Activated CD8-positive, alpha-beta T cell treated with anti-CD3 and anti-CD28 coated beads for 36 hours (primary cell): ENCODE results near the gene GABPA. TPM values are rescaled to one million over a fixed set of nuclear protein-coding genes. Genes with fewer than 3 reads are reported as not detected.
"Not testable (repeated sequence)": the region's sequence is repeated elsewhere in the genome, so short reads cannot be mapped to it uniquely, and the experiment has no call there.

Experiments
- ATAC-seq: fragments of 200-7000 bp; cut with Tn5 transposase; one replicate; pipeline ENCODE4 v1.10.0; 2021; ENCODE audit warnings: mild to moderate bottlenecking, moderate library complexity
- CTCF ChIA-PET: fragments of 350-600 bp; sonication (Branson Sonifier 250); formaldehyde crosslinking; loops from one replicate; lab custom pipeline; 2021; ENCODE audit warnings: antibody characterized with exemption; lab: Charles Lee
- POLR2A ChIA-PET: fragments of 350-600 bp; sonication (Branson Sonifier 250); formaldehyde crosslinking; loops from one replicate; lab custom pipeline; 2021; ENCODE audit warnings: antibody characterized with exemption; lab: Charles Lee
- DNase-seq: peaks from one replicate; pipeline ENCODE4 v3.0.0-alpha.2; 2020
- H3K27ac Mint-ChIP-seq: one replicate; pipeline ENCODE4 v1.8.0; 2021; ENCODE audit warnings: mild to moderate bottlenecking, mixed read lengths
- H3K27me3 Mint-ChIP-seq: one replicate; pipeline ENCODE4 v1.8.0; 2021; ENCODE audit warnings: mixed read lengths
- H3K36me3 Mint-ChIP-seq: one replicate; pipeline ENCODE4 v1.8.0; 2021; ENCODE audit warnings: low read depth, mixed read lengths
- H3K4me1 Mint-ChIP-seq: one replicate; pipeline ENCODE4 v1.8.0; 2021; ENCODE audit warnings: low read depth, mixed read lengths
- H3K4me3 Mint-ChIP-seq: one replicate; pipeline ENCODE4 v1.8.0; 2021; ENCODE audit warnings: mild to moderate bottlenecking, moderate library complexity, mixed read lengths
- H3K9me3 Mint-ChIP-seq: one replicate; pipeline ENCODE4 v1.8.0; 2021; ENCODE audit warnings: mixed read lengths
- intact Hi-C: fragments of 100-400 bp; cut with micrococcal nuclease; formaldehyde crosslinking; loops from one replicate; pipeline ENCODE4 v1.10.0; 2022
- total RNA-seq, 2 experiments: library from RNA; stranded (reverse); gene quantifications; one replicate each; pipeline ENCODE4 v1.2.3, GENCODE V29; 2021
- TF ChIP-seq, protein P1 (sequence below): fragments of 200-600 bp; IDR thresholded peaks from one replicate; pipeline ENCODE4 v1.8.0; 2022; ENCODE audit warnings: antibody characterized with exemption, mild to moderate bottlenecking

GABPA gene
- total RNA-seq, 2 experiments from 2014 or later = 21.8 to 24.9 TPM

- Mint-ChIP-seq H3K27me3 (no peaks in the 10 kb centered on the region), H3K4me3 (no peak overlapping the region), H3K27ac (no peak overlapping the region), H3K9me3 (no peaks in the 10 kb centered on the region), H3K4me1 (no peaks in the 10 kb centered on the region), H3K36me3 (no peaks in the 10 kb centered on the region)
- no peak for DNase-seq
- CTCF ChIA-PET = interaction anchor here (0.8 to 1.6 kb wide), 2 partner anchors 11 to 101 kb away, joined by 4 to 10 read pairs; no protein-coding TSS in a partner anchor
- ATAC-seq = no peak
- intact Hi-C loops = loop anchor here (2.0 kb wide), 1 partner anchor 289 kb away; no protein-coding TSS in a partner anchor
- POLR2A ChIA-PET = no interaction called here
- TF ChIP-seq, protein P1, sequence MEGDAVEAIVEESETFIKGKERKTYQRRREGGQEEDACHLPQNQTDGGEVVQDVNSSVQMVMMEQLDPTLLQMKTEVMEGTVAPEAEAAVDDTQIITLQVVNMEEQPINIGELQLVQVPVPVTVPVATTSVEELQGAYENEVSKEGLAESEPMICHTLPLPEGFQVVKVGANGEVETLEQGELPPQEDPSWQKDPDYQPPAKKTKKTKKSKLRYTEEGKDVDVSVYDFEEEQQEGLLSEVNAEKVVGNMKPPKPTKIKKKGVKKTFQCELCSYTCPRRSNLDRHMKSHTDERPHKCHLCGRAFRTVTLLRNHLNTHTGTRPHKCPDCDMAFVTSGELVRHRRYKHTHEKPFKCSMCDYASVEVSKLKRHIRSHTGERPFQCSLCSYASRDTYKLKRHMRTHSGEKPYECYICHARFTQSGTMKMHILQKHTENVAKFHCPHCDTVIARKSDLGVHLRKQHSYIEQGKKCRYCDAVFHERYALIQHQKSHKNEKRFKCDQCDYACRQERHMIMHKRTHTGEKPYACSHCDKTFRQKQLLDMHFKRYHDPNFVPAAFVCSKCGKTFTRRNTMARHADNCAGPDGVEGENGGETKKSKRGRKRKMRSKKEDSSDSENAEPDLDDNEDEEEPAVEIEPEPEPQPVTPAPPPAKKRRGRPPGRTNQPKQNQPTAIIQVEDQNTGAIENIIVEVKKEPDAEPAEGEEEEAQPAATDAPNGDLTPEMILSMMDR = no peak
These were observed 25.0 kb upstream of the GABPA start for GRCh38 chr21:25709684-25710265.

GRCh38 chr21:25710550-25710949 lies 24.2 kb upstream of the GABPA start:
- no peaks in the 10 kb centered on the region for H3K4me1 Mint-ChIP-seq
- DNase-seq = no peak
- POLR2A ChIA-PET = no interaction called here
- H3K36me3 Mint-ChIP-seq = no peaks in the 10 kb centered on the region
- ATAC-seq = no peak
- TF ChIP-seq, protein P1 = no peak
- intact Hi-C loops = no loop called here
- no peak overlapping the region for H3K27ac Mint-ChIP-seq
- H3K9me3 Mint-ChIP-seq = no peaks in the 10 kb centered on the region
- no peaks in the 10 kb centered on the region for H3K27me3 Mint-ChIP-seq
- CTCF ChIA-PET = interaction anchor here (1.6 kb wide), 1 partner anchor 102 kb away, joined by 10 read pairs; no protein-coding TSS in a partner anchor
- H3K4me3 Mint-ChIP-seq = no peak overlapping the region

DNA sequence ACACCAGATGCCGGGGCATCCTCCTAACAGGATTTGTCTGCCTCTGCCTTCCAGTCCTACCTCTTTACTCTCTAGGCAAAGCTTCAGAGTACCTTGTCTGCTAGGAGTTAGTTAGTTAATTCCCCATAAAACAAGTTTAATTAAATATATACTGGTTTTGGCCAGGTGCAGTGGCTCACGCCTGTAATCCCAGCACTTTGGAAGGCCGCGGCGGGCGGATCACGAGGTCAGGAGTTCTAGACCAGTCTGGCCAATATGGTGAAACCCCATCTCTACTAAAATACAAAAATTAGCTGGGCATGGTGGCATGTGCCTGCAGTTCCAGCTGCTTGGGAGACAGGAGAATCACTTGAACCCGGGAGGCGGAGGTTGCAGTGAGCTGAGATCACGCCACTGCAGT lies 20.7 kb upstream of the GABPA start:
- DNase-seq, H3K27ac Mint-ChIP-seq, H3K4me3 Mint-ChIP-seq, H3K36me3 Mint-ChIP-seq, H3K9me3 Mint-ChIP-seq, intact Hi-C loops, ATAC-seq, H3K27me3 Mint-ChIP-seq, H3K4me1 Mint-ChIP-seq: not testable (repeated sequence)
- POLR2A ChIA-PET = interaction anchor here (1.1 kb wide), 1 partner anchor 106 kb away, joined by 4 read pairs; no protein-coding TSS in a partner anchor
- CTCF ChIA-PET = interaction anchor here (0.7 to 3.2 kb wide), 3 partner anchors 14 to 106 kb away, joined by 3 to 30 read pairs (median 3); no protein-coding TSS in a partner anchor

- DNase-seq = no peak
- H3K27me3 Mint-ChIP-seq = no peaks in the 10 kb centered on the region
- ChIA-PET CTCF (interaction anchor here (0.8 to 4.7 kb wide), 3 partner anchors 9 to 109 kb away, joined by 3 to 20 read pairs (median 3); no protein-coding TSS in a partner anchor), POLR2A (no interaction called here)
- H3K4me3 Mint-ChIP-seq = no peak overlapping the region
- H3K9me3 Mint-ChIP-seq = no peaks in the 10 kb centered on the region
- H3K36me3 Mint-ChIP-seq = peaks cover 12% of the 10 kb centered on the region
- no peak for ATAC-seq
- no peaks in the 10 kb centered on the region for H3K4me1 Mint-ChIP-seq
- TF ChIP-seq, protein P1 = no peak
- intact Hi-C loops = no loop called here
- no peak overlapping the region for H3K27ac Mint-ChIP-seq
These were observed 17.2 kb upstream of the GABPA start for GRCh38 chr21:25717491-25718147.

DNA sequence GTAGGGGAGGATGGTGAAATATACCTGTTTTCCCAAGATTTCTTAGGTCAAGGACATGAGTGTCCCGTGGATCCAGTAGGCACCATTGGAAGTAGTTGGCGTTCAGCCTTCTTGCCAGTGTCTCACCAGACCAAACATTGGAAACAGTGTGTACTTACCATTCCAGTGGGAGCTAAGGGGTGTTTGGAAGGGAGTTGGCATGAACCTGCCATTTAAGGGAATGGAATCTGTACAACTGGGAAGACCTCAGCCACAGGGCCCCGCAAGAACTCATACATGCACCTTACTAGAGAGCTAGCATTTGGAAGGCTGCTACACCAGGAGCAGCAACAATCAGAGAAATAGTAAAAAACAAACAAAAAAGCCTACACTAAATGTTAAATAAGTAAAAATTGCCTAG lies 12.8 kb upstream of the GABPA start:
- TF ChIP-seq, protein P1 = no peak
- Mint-ChIP-seq H3K9me3 (no peaks in the 10 kb centered on the region), H3K4me1 (no peaks in the 10 kb centered on the region), H3K27me3 (no peaks in the 10 kb centered on the region), H3K36me3 (peaks cover 33% of the 10 kb centered on the region), H3K27ac (no peak overlapping the region), H3K4me3 (no peak overlapping the region)
- ChIA-PET CTCF (no interaction called here), POLR2A (interaction anchor here (1.0 kb wide), 1 partner anchor 114 kb away, joined by 3 read pairs; no protein-coding TSS in a partner anchor)
- DNase-seq (no peak), ATAC-seq (no peak)
- intact Hi-C loops = no loop called here
